LNCAP (cell line): ENCODE data around the gene INF2.

Experiments
- TF ChIP-seq, protein P1 (sequence below): fragments of 450-650 bp; IDR thresholded peaks from 2 replicates; pipeline ENCODE4 v1.5.1; 2017; ENCODE audit warnings: mild to moderate bottlenecking

INF2 gene

DNA sequence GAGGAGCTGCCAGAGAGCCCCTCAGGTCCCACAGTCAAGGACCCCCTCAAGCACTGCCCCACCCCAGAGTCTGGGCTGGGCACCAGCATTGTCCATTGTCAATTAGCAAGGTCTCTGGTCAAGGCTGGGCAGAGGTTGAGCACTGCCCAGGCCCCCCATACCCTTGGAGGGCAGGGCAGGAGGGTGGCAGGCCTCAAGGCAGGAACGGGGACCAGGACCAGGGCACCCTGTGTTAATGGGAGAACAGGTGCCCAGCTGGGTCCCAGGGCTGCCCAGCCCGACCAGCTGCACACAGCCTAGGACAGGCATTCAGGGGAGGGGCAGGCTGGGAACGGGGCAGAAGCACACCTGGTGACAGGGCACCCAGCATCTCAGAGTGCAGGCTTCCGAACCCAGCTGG is 82.0 kb downstream of the INF2 start:
- TF ChIP-seq, protein P1, sequence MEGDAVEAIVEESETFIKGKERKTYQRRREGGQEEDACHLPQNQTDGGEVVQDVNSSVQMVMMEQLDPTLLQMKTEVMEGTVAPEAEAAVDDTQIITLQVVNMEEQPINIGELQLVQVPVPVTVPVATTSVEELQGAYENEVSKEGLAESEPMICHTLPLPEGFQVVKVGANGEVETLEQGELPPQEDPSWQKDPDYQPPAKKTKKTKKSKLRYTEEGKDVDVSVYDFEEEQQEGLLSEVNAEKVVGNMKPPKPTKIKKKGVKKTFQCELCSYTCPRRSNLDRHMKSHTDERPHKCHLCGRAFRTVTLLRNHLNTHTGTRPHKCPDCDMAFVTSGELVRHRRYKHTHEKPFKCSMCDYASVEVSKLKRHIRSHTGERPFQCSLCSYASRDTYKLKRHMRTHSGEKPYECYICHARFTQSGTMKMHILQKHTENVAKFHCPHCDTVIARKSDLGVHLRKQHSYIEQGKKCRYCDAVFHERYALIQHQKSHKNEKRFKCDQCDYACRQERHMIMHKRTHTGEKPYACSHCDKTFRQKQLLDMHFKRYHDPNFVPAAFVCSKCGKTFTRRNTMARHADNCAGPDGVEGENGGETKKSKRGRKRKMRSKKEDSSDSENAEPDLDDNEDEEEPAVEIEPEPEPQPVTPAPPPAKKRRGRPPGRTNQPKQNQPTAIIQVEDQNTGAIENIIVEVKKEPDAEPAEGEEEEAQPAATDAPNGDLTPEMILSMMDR: no peak
